IPS-20b (cell line): Measurements from ENCODE around the gene CCDC170.

Experiments
- H3K27ac ChIP-seq: one replicate; pipeline ENCODE4 v1.5.1; 2013; ENCODE audit warnings: low read length
- H3K27me3 ChIP-seq: 2 replicates; pipeline ENCODE4 v1.6.1; 2013; ENCODE audit warnings: mild to moderate bottlenecking, low read length, inconsistent platforms; ENCODE audit not compliant: insufficient read depth
- H3K36me3 ChIP-seq: 2 replicates; pipeline ENCODE4 v1.6.1; 2013; ENCODE audit warnings: low read depth, mild to moderate bottlenecking, inconsistent platforms, low read length, moderate library complexity; ENCODE audit not compliant: insufficient read depth
- H3K4me1 ChIP-seq: 2 replicates; pipeline ENCODE4 v1.6.1; 2013; ENCODE audit warnings: mild to moderate bottlenecking, control low read depth, inconsistent platforms, low read length, moderate library complexity; ENCODE audit not compliant: insufficient read depth
- H3K4me3 ChIP-seq: 2 replicates; pipeline ENCODE4 v1.5.1; 2013; ENCODE audit warnings: mild to moderate bottlenecking, low read length, inconsistent platforms
- H3K9ac ChIP-seq: 2 replicates; pipeline ENCODE4 v1.6.1; 2013; ENCODE audit warnings: low read depth, mild to moderate bottlenecking, inconsistent platforms, low read length, moderate library complexity
- H3K9me3 ChIP-seq: 2 replicates; pipeline ENCODE4 v1.6.1; 2013; ENCODE audit warnings: mild to moderate bottlenecking, low read depth, low read length, inconsistent platforms; ENCODE audit not compliant: insufficient read depth

Gene CCDC170

DNA sequence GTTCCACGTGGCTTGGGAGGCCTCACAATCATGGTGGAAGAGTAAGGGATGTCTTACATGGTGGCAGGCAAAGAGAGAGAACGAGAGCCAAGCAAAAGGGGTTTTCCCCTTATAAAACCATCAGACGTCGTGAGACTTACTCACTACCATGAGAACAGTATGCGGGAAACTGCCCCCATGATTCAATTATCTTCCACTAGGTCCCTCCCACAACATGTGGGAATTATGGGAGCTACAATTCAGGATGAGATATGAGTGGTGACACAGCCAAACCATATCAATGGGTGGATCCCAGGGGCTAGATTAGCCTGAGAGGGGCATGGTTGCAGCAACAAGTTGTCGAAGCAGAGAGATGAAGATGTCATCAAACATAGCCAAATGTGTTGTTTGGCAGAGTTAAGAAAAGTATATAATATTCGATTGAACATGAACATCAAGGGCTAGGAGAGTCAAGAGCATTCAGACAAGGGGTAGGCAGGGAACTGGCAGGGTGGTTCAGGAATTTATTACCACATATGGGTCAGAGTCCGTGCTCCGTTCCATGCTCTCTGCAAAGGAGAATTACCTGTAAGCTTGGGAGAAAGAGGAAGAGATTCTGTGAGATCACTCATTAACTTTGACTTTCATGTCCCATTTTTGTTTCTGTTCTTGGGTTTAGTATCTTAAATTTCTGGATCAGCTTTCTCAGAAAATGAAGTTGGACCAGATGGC is 98.8 kb downstream of the CCDC170 start:
- Histone ChIP-seq H3K36me3 (no peaks in the 10 kb centered on the region), H3K4me1 (no peaks in the 10 kb centered on the region), H3K9me3 (peaks cover 5% of the 10 kb centered on the region; the same call in 1 of the 2 replicates), H3K9ac (no peak overlapping the region), H3K27ac (no peak overlapping the region), H3K4me3 (no peak overlapping the region), H3K27me3 (no peaks in the 10 kb centered on the region)

DNA sequence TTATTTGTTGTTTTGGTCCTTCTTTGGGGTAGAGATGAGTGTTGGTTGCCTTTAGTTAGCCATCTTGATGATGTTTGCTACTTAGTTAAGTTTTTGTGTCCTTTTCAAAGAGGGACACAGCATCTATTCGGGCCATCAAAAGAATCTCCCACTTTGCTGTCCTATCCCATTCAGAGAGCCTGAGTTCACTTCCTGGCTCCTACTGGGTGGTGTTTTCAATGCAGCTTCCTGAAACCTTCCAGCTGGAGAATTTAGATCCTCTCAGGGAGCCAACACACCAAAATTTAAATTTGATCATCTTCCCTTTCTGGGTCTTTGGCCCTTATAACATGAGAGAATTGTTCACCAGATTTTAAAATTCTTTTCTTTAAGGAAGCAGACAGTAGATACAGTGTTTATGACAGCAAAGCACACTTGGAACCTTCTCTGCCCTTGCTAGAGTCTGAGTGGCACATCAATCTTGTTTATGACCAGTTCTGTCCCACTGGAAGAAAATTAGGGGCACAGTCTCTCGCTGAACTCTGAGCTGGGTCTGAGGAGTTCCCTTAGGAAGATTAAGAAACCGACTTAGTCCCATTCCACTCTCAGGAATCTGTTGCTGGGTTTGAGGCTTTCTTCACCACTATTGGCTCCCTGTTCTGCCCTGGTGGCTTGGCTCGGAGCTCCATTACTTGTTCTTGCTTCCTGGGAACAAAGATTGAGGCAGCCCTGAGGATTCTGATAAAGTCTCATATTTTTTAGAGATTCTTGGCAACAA is 115.5 kb downstream of the CCDC170 start:
- Histone ChIP-seq H3K27me3 (no peaks in the 10 kb centered on the region), H3K36me3 (no peaks in the 10 kb centered on the region), H3K4me3 (no peak overlapping the region), H3K4me1 (peaks cover 11% of the 10 kb centered on the region), H3K27ac (no peak overlapping the region), H3K9ac (no peak overlapping the region), H3K9me3 (no peaks in the 10 kb centered on the region)

DNA sequence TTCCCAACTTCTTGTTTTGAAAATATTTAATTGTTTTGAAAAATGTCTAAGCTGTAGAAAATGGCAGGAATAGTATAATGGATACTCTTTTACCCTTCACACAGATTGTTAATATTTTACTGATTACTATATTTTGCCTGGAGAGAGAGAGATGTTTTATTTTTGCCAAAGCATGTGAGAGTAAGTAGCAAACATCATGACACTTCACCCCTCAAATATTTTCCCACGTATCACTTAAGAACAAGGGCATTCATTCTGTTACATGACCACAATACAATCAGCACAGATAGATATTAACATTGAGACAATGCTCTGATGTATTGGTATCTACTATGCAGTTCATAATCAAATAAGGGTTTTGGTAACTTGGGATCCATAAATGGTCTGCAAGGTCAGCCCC is 116.5 kb downstream of the CCDC170 start:
- no peak overlapping the region for H3K4me3 ChIP-seq
- no peaks in the 10 kb centered on the region for H3K9me3 ChIP-seq
- no peak overlapping the region for H3K27ac ChIP-seq
- no peak overlapping the region for H3K9ac ChIP-seq
- peaks cover 17% of the 10 kb centered on the region for H3K4me1 ChIP-seq
- H3K27me3 ChIP-seq: no peaks in the 10 kb centered on the region
- no peaks in the 10 kb centered on the region for H3K36me3 ChIP-seq

DNA sequence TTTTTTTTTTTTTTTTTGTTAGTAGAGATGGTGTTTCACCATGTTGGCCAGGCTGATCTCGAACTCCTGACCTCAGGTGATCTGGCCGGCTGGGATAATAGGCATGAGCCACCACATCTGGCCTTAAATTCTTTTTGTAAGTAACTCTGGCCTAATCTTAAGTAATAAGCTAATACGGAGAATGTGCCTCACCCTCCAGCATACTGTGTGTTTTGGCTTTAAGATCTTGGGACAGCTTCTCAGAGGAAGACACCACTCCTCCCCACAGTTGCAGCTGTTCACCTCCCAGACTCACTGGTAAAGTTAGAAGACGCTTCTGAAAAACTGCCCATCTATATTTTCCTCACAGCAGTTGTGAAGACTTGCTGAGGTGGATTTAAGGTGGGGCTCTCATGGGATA is 120.8 kb downstream of the CCDC170 start:
- no peak overlapping the region for H3K4me3 ChIP-seq
- H3K4me1 ChIP-seq: peaks cover 15% of the 10 kb centered on the region; the same call in 1 of the 2 replicates
- no peaks in the 10 kb centered on the region for H3K27me3 ChIP-seq
- H3K9me3 ChIP-seq: no peaks in the 10 kb centered on the region
- H3K36me3 ChIP-seq: no peaks in the 10 kb centered on the region
- H3K27ac ChIP-seq: no peak overlapping the region
- no peak overlapping the region for H3K9ac ChIP-seq

DNA sequence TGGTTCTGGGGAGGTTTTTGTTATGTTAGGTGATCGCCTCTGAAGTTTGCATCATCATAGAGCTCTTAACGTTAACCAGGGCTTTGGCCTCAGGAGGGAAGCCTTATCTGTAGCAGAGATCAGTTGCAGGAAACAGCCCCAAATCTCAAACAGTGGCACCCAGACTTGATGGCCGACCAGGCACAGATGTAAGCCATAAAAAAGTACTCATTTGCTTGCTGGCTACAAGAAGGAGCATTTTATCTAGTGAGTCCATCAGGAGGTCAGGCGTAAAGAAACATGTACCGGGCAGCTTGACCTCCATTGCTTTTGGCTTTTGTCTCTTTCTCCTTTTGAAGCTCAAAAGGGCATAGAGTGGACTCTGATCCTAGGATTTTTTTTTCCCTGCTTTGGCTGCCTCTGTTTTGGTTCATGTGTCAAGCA is 122.3 kb downstream of the CCDC170 start:
- peak overlapping the region; percentile 28; the same call in 1 of the 2 replicates for H3K9ac ChIP-seq
- no peaks in the 10 kb centered on the region for H3K9me3 ChIP-seq
- no peaks in the 10 kb centered on the region for H3K36me3 ChIP-seq
- 0 out of 2 replicates have a peak overlapping the region, but pooled peaks have one; percentile 8 for H3K4me3 ChIP-seq
- H3K27ac ChIP-seq: no peak overlapping the region
- no peaks in the 10 kb centered on the region for H3K27me3 ChIP-seq
- H3K4me1 ChIP-seq: peaks cover 18% of the 10 kb centered on the region; the same call in 1 of the 2 replicates

DNA sequence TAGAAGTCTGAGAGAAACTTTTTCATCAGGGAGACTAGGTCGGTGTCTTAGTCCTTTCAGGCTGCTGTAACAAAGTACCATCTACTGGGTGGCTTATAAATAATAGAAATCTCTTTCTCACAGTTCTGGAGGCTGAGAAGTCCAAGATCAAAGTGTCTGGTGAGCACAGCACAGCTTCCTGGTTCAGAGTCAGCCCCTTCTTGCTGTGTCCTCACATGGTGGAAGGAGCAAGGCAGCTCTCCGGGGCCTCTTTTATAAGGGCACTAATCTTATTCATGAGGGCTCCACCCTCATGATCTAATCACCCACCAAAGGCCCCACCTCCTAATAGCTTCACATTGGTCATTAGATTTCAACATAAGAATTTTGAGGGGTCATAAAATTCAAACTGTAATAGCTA is 122.8 kb downstream of the CCDC170 start:
- H3K4me3 ChIP-seq: no peak overlapping the region
- H3K36me3 ChIP-seq: no peaks in the 10 kb centered on the region
- H3K27ac ChIP-seq: no peak overlapping the region
- peaks cover 18% of the 10 kb centered on the region; the same call in 1 of the 2 replicates for H3K4me1 ChIP-seq
- peak overlapping the region; percentile 28; the same call in 1 of the 2 replicates for H3K9ac ChIP-seq
- no peaks in the 10 kb centered on the region for H3K27me3 ChIP-seq
- no peaks in the 10 kb centered on the region for H3K9me3 ChIP-seq

DNA sequence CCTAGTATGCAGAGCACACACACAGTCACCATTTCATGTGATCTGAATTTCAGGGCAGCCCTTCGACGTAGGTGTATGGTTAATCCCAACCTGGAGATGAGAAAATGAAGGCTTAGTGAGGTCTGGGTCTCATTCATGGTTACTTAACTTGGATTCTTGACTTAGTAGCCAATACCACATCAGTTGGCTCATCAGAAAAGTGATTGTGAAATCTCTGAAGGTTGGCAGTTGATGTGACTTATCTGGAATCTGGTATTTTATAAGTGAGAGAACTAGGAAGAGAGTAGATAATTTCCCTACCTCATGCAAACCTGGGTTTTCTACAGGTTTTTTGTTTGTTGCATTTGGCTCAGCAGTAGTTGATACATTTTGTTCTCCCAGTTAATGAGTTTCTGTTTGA is 123.7 kb downstream of the CCDC170 start:
- Histone ChIP-seq H3K36me3 (no peaks in the 10 kb centered on the region), H3K4me3 (no peak overlapping the region), H3K9me3 (no peaks in the 10 kb centered on the region), H3K4me1 (peaks cover 18% of the 10 kb centered on the region; the same call in 1 of the 2 replicates), H3K27me3 (no peaks in the 10 kb centered on the region), H3K9ac (no peak overlapping the region), H3K27ac (no peak overlapping the region)

DNA sequence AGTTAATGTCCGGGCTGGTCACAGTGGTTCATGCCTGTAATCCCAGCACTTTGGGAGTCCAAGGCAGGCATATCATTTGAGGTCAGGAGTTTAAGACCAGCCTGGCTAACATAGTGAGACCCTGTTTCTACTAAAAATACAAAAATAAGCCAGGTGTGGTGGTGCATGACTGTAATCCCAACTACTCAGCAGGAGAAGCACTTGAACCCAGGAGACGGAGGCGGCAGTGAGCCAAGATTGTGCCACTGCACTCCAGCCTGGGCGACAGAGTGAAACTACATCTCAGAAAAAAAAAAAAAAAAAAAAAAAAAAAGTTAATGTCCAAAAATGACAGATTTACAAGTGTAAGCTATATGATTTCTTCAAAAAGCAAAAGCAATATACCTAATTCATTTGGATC is 124.9 kb downstream of the CCDC170 start:
- H3K27me3 ChIP-seq: no peaks in the 10 kb centered on the region
- H3K4me3 ChIP-seq: no peak overlapping the region

DNA sequence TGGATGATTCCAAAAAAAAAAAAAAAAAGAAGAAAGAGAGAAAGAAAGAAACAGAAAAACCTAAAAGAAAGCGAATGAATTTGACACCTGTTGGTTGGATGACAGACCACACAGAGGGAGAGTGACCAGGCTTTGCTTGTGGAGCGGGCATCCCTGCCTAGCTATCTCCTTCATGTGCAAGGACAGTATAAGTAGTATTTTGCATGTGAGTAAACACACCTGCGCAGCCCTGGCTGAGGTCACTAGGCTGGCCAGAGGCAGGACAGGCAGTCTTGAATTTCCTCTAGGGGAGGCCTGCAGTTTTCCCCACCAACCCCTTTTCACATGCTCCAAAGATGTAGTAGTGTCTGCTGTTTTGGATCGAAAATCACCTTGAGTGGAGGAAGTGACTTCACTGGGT is 126.4 kb downstream of the CCDC170 start:
- H3K4me1 ChIP-seq: peaks cover 15% of the 10 kb centered on the region; the same call in 1 of the 2 replicates
- no peaks in the 10 kb centered on the region for H3K9me3 ChIP-seq
- no peak overlapping the region for H3K27ac ChIP-seq

More for the DNA sequence above, 124.9 kb downstream of the CCDC170 start:
- no peaks in the 10 kb centered on the region for H3K9me3 ChIP-seq
- no peak overlapping the region for H3K27ac ChIP-seq
- no peaks in the 10 kb centered on the region for H3K36me3 ChIP-seq
- H3K4me1 ChIP-seq: peaks cover 18% of the 10 kb centered on the region; the same call in 1 of the 2 replicates
- no peak overlapping the region for H3K9ac ChIP-seq

DNA sequence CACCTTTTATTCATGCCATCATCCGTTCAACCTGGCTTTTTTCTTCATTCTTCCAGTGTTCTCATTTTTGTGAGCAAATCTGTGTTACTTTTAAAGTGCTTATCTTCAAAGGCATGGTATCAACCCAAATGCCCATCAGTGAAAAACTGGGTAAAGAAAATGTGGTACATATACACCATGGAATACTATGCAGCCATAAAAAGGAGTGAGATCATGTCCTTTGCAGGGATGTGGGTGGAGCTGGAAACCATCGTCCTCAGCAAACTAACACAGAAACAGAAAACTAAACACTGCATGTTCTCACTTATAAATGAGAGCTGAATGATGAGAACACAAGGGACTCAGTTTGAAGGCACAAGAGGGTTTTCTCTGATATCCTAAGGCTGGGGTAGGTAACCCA is 130.3 kb downstream of the CCDC170 start:
- H3K9me3 ChIP-seq: no peaks in the 10 kb centered on the region
- H3K27ac ChIP-seq: no peak overlapping the region
- H3K36me3 ChIP-seq: no peaks in the 10 kb centered on the region
- no peak overlapping the region for H3K4me3 ChIP-seq
- peaks cover 12% of the 10 kb centered on the region for H3K4me1 ChIP-seq
- no peak overlapping the region for H3K9ac ChIP-seq
- no peaks in the 10 kb centered on the region for H3K27me3 ChIP-seq

More for the DNA sequence above, 126.4 kb downstream of the CCDC170 start:
- H3K27me3 ChIP-seq: no peaks in the 10 kb centered on the region
- H3K36me3 ChIP-seq: no peaks in the 10 kb centered on the region
- H3K4me3 ChIP-seq: no peak overlapping the region
- H3K9ac ChIP-seq: no peak overlapping the region

DNA sequence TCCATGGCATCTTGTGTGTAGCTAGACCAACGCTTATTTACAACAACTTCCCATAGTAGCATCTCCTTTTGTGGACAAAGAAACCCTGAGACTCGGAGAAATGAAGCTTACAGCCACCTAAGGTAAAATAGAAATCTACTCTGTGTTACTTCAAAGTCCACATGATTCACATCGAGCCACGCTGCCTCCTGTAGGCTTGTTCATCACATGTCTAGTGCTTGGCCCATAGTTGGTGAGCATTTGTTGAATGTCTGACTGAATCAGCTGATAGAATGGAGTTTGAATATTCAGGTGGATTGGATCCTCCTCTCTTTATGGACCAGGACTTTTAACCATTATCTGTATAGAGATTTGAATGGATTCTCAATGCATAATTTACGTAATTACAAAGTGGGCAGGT is 130.7 kb downstream of the CCDC170 start:
- no peak overlapping the region for H3K4me3 ChIP-seq
- no peaks in the 10 kb centered on the region for H3K27me3 ChIP-seq
- H3K36me3 ChIP-seq: no peaks in the 10 kb centered on the region
- H3K4me1 ChIP-seq: peaks cover 13% of the 10 kb centered on the region
- no peak overlapping the region for H3K27ac ChIP-seq
- H3K9me3 ChIP-seq: no peaks in the 10 kb centered on the region
- H3K9ac ChIP-seq: no peak overlapping the region
